ENCODE results near the gene TTC34. TPM values are rescaled to one million over a fixed set of nuclear protein-coding genes. Genes with fewer than 3 reads are reported as not detected.

Gene TTC34
- total and polyA plus RNA-seq, 2 of the 4 experiments (the other 2 are of a cell fraction), result under 0.01 to 0.09 TPM

DNA sequence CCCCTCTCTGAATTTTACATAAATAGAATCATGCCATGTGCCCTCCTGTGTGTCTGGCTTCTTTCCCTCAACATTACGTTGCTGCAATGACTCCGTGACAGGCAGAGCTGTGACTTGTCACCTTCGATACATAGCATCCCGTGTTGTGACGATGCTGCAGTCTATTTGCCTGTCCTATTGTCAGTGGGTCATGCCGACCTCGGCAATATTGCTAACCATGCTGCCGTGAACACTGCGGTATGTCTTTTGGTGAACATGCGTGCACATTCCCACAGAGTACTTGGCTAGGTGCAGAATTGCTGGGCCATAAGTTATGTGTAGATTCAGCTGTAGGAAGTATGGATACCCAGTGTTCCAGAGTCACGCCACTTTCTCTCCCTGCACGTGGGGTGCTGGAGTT, 36.3 kb upstream of the TTC34 start:
- no peak overlapping the region for H2BK20ac ChIP-seq (ENCODE audit: low read depth, low read length)
- H2BK120ac ChIP-seq (ENCODE audit: low read depth, low read length), result no peak overlapping the region
- no peak overlapping the region for H4K91ac ChIP-seq (ENCODE audit: insufficient read depth, low read depth, low read length)
- H2AK5ac ChIP-seq (ENCODE audit: low read depth, low read length), result no peak overlapping the region
- no peak overlapping the region for H3K4me3 ChIP-seq (ENCODE audit: insufficient read depth, low read depth, low read length)
- H3K9me1 ChIP-seq (ENCODE audit: insufficient read depth, low read length), result no peaks in the 10 kb centered on the region
- H2BK5ac ChIP-seq (ENCODE audit: low read depth, low read length, poor library complexity, severe bottlenecking), result no peak overlapping the region
- H3K27me3 ChIP-seq (ENCODE audit: control insufficient read depth, insufficient read depth, low read length), result no peaks in the 10 kb centered on the region
- no peak for TF ChIP-seq RAD21 (IDR thresholded peaks at IDR 0.05; ENCODE audit: low read length)
- TF ChIP-seq MAFK (IDR thresholded peaks at IDR 0.05; ENCODE audit: low read depth, low read length), result peak; percentile 60
- TF ChIP-seq, protein P1, sequence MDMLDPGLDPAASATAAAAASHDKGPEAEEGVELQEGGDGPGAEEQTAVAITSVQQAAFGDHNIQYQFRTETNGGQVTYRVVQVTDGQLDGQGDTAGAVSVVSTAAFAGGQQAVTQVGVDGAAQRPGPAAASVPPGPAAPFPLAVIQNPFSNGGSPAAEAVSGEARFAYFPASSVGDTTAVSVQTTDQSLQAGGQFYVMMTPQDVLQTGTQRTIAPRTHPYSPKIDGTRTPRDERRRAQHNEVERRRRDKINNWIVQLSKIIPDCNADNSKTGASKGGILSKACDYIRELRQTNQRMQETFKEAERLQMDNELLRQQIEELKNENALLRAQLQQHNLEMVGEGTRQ (IDR thresholded peaks at IDR 0.05; ENCODE audit: low read depth, low read length), result no peak
- no peak for TF ChIP-seq CTCF (conservative IDR thresholded peaks at IDR 0.05; ENCODE audit: low read depth, low read length)
- no peak for TF ChIP-seq RFX5 (IDR thresholded peaks at IDR 0.05; ENCODE audit: low read depth, low read length)
- no peak for TF ChIP-seq NFE2L2 (IDR thresholded peaks at IDR 0.05; ENCODE audit: low read depth, low read length)
- H3K4me1 ChIP-seq (ENCODE audit: control insufficient read depth, insufficient read depth, low read length), result no peaks in the 10 kb centered on the region
- intact Hi-C loops (cut with micrococcal nuclease), result no loop called here
- no peaks in the 10 kb centered on the region for H3K79me1 ChIP-seq (ENCODE audit: low read depth in 1 of 2, low read length in 2 of 2)
- H4K8ac ChIP-seq (ENCODE audit: low read depth in 2 of 2, low read length in 2 of 2), result no peak overlapping the region
- no peaks in the 10 kb centered on the region for H4K20me1 ChIP-seq (ENCODE audit: insufficient read depth, low read length)
- WGBS, 2 experiments (ENCODE audit: extremely low coverage in 2 of 2, insufficient read length in 1 of 2), result 67% methylated on average over 6 of the region's 12 CpGs; no CpG with 5 or more reads in 1 of the 2 experiments
- no peak overlapping the region for H3K27ac ChIP-seq (ENCODE audit: insufficient read depth, low read length)
- H3K56ac ChIP-seq (ENCODE audit: extremely low read depth, insufficient read depth, low read length), result no peak overlapping the region
- no peak overlapping the region for H3K9ac ChIP-seq (ENCODE audit: low read depth, low read length)
- BruUV-seq (replicated peaks), result no TSS peak
- peaks cover 43% of the 10 kb centered on the region for H3K9me3 ChIP-seq (ENCODE audit: control insufficient read depth, insufficient read depth, low read length)
- dilution Hi-C loops (cut with HindIII; ENCODE audit: low sequenced_read_pairs, unreplicated experiment), result no loop called here
- H3K14ac ChIP-seq (replicated peaks; ENCODE audit: low read depth, low read length), result no peak overlapping the region
- peak overlapping the region; percentile 43 for H2AFZ ChIP-seq (replicated peaks; ENCODE audit: low read length, poor library complexity)
- DNase-seq (no peak), ATAC-seq (ENCODE audit: low read depth) (no peak)
- CTCF ChIA-PET, result no interaction called here
- H3K36me3 ChIP-seq (ENCODE audit: control insufficient read depth, insufficient read depth, low read length), result no peaks in the 10 kb centered on the region
- H4K5ac ChIP-seq (ENCODE audit: low read depth, low read length), result no peak overlapping the region
- H2AK9ac ChIP-seq (replicated peaks; ENCODE audit: low read depth, low read length, poor library complexity), result no peak overlapping the region
- H2BK15ac ChIP-seq (ENCODE audit: low read depth, low read length), result no peak overlapping the region
- in situ Hi-C loops (cut with MboI; ENCODE audit: low sequenced_read_pairs), result no loop called here
- H3K4me2 ChIP-seq (ENCODE audit: low read depth, low read length), result no peak overlapping the region
- no peak overlapping the region for H3K4ac ChIP-seq (ENCODE audit: low read depth, low read length)
- POLR2A ChIA-PET (ENCODE audit: unreplicated experiment), result no interaction called here
- H3K18ac ChIP-seq (ENCODE audit: low read depth, low read length), result no peak overlapping the region
- no peak overlapping the region for H3K23ac ChIP-seq (ENCODE audit: low read depth, low read length)
